Panc1 (cell line): ENCODE results near the gene AUNIP. TPM values are rescaled to one million over a fixed set of nuclear protein-coding genes. Genes with fewer than 3 reads are reported as not detected.

Experiments used
- ATAC-seq: fragments of 200-7000 bp; cut with Tn5 transposase; 2 replicates; pipeline ENCODE4 v1.9.1; 2020; ENCODE audit warnings: mild to moderate bottlenecking, moderate library complexity
- BruUV-seq: library from RNA; stranded (reverse); fragments of 400-500 nt; replicated peaks from 2 replicates; lab custom pipeline; 2021; lab: Mats Ljungman, UMichigan
- CTCF ChIA-PET: fragments of 300-600 bp; sonication (Branson Sonifier 250); formaldehyde crosslinking; loops from one replicate; lab custom pipeline; 2022; ENCODE audit warnings: antibody characterized with exemption; lab: Charles Lee
- POLR2A ChIA-PET: fragments of 300-600 bp; sonication (Branson Sonifier 250); formaldehyde crosslinking; loops from one replicate; lab custom pipeline; 2022; ENCODE audit warnings: antibody characterized with exemption; lab: Charles Lee
- DNase-seq: peaks from one replicate; pipeline ENCODE4 v3.0.0-alpha.2; 2010; ENCODE audit warnings: low read depth, low spot score
- H3K27ac ChIP-seq: 2 replicates; pipeline ENCODE4 v1.5.1; 2011; ENCODE audit warnings: mild to moderate bottlenecking, low read length, inconsistent platforms
- H3K27me3 ChIP-seq: fragments of 200-500 bp; sonication (Bioruptor generic); 2 replicates; pipeline ENCODE4 v1.6.0; 2014; ENCODE audit warnings: low read length, inconsistent platforms; ENCODE audit not compliant: control insufficient read depth, insufficient read depth
- H3K36me3 ChIP-seq: fragments of 200-500 bp; sonication (Bioruptor generic); 2 replicates; pipeline ENCODE4 v1.5.1; 2014; ENCODE audit warnings: inconsistent platforms, mild to moderate bottlenecking, low read length, moderate library complexity; ENCODE audit not compliant: control insufficient read depth, insufficient read depth
- H3K4me1 ChIP-seq: 2 replicates; pipeline ENCODE4 v1.5.1; 2011; ENCODE audit warnings: inconsistent platforms, mild to moderate bottlenecking, low read length, moderate library complexity; ENCODE audit not compliant: control insufficient read depth, insufficient read depth
- H3K4me3 ChIP-seq, 2 experiments: 2 replicates each; pipeline ENCODE4 v1.5.1; 2011 to 2012; ENCODE audit warnings: low read depth in 2 of 2, low read length in 2 of 2, mild to moderate bottlenecking in 2 of 2, inconsistent platforms in 1 of 2, moderate library complexity in 1 of 2
- H3K9me3 ChIP-seq: fragments of 200-500 bp; sonication (Bioruptor generic); 2 replicates; pipeline ENCODE4 v1.5.1; 2014; ENCODE audit warnings: low read depth, mild to moderate bottlenecking, inconsistent platforms, low read length, moderate library complexity; ENCODE audit not compliant: control insufficient read depth, insufficient read depth
- CTCF ChIP-seq: fragments of 450-650 bp; IDR thresholded peaks from 2 replicates; pipeline ENCODE4 v1.5.1; 2017; ENCODE audit warnings: mild to moderate bottlenecking
- POLR2AphosphoS5 ChIP-seq: IDR thresholded peaks from 2 replicates; pipeline ENCODE4 v1.6.1; 2012; ENCODE audit warnings: mild to moderate bottlenecking, low read depth, low read length, moderate library complexity
- REST ChIP-seq, 2 experiments: IDR thresholded peaks; 2 replicates each; pipeline ENCODE4 v1.6.1; 2011 to 2012; ENCODE audit warnings: low read depth in 2 of 2, control low read depth in 1 of 2, low read length in 1 of 2, mild to moderate bottlenecking in 1 of 2, moderate library complexity in 1 of 2; ENCODE audit not compliant: insufficient read depth in 1 of 2
- SIN3A ChIP-seq: IDR thresholded peaks from 2 replicates; pipeline ENCODE4 v1.6.1; 2012; ENCODE audit warnings: low read depth, mild to moderate bottlenecking, low read length, moderate library complexity, borderline replicate concordance; ENCODE audit not compliant: insufficient read depth
- TCF7L2 ChIP-seq: IDR thresholded peaks from 2 replicates; pipeline ENCODE4 v1.6.1; 2011; ENCODE audit warnings: mild to moderate bottlenecking, low read depth, low read length, inconsistent platforms
- in situ Hi-C: cut with HindIII; loops from 2 replicates; pipeline ENCODE4 v1.10.0; 2016; ENCODE audit warnings: low sequenced_read_pairs, low pct_unique_long_range_greater_than_20kb
- intact Hi-C: fragments of 100-400 bp; cut with micrococcal nuclease; formaldehyde crosslinking; loops from one replicate; pipeline ENCODE4 v1.10.0; 2022; ENCODE audit not compliant: unreplicated experiment
- total RNA-seq: library from RNA; stranded (reverse); gene quantifications from one replicate; pipeline ENCODE4 v1.2.1, GENCODE V29; 2021; ENCODE audit not compliant: unreplicated experiment

AUNIP gene
- total RNA-seq, 1 experiment from 2014 or later: 12.2 TPM

GRCh38 chr1:25831569-25832196, 27.6 kb downstream of the AUNIP start:
- TF ChIP-seq CTCF: no peak
- TF ChIP-seq POLR2AphosphoS5: no peak
- no peak for TF ChIP-seq TCF7L2
- no peak for TF ChIP-seq SIN3A
- TF ChIP-seq REST (IDR thresholded peaks at IDR 0.05; ENCODE audit: insufficient read depth in 1 of 2, low read depth in 2 of 2, low read length in 1 of 2): no peak
- CTCF ChIA-PET: no interaction called here
- BruUV-seq: no TSS peak
- no peak overlapping the region for H3K4me3 ChIP-seq
- POLR2A ChIA-PET: no interaction called here
- in situ Hi-C loops (no loop called here), intact Hi-C loops (loop anchor here (10.0 kb wide), 1 partner anchor 163 kb away; the partner anchor contains the start of gene PAFAH2)
- no peaks in the 10 kb centered on the region for H3K27me3 ChIP-seq
- peaks cover 5% of the 10 kb centered on the region; the same call in 1 of the 2 replicates for H3K4me1 ChIP-seq
- no peak overlapping the region for H3K27ac ChIP-seq
- H3K9me3 ChIP-seq: no peaks in the 10 kb centered on the region
- ATAC-seq (no peak), DNase-seq (no peak)
- peaks cover 39% of the 10 kb centered on the region for H3K36me3 ChIP-seq

GRCh38 chr1:25829046-25829445, 30.2 kb downstream of the AUNIP start:
- Histone ChIP-seq H3K9me3 (no peaks in the 10 kb centered on the region), H3K27me3 (no peaks in the 10 kb centered on the region), H3K4me1 (no peaks in the 10 kb centered on the region), H3K27ac (no peak overlapping the region), H3K36me3 (peaks cover 38% of the 10 kb centered on the region), H3K4me3 (no peak overlapping the region)
- POLR2A ChIA-PET: no interaction called here
- intact Hi-C loops (no loop called here), in situ Hi-C loops (no loop called here)
- BruUV-seq: no TSS peak
- CTCF ChIA-PET: no interaction called here
- no peak for DNase-seq
- TF ChIP-seq REST (IDR thresholded peaks at IDR 0.05; ENCODE audit: insufficient read depth in 1 of 2, low read depth in 2 of 2, low read length in 1 of 2): no peak
- no peak for ATAC-seq
